Transverse colon (tissue), 4 donors: Measurements from ENCODE around the gene VTI1B.

Source experiments
- POLR2A ChIP-seq: fragments of 450-650 bp; IDR thresholded peaks from one replicate; pipeline ENCODE4 v1.6.1; 2016; ENCODE audit warnings: antibody characterized with exemption, mild to moderate bottlenecking, moderate library complexity
- POLR2AphosphoS5 ChIP-seq, 3 donors: sonication (generic); formaldehyde crosslinking; IDR thresholded peaks; one replicate each; pipeline ENCODE4 v1.6.1; 2016; ENCODE audit warnings: antibody characterized with exemption in 3 of 3
- TF ChIP-seq, protein P1 (sequence below), 5 experiments: fragments of 200-600 bp in 3 of 5; fragments of 450-650 bp in 2 of 5; sonication (generic) in 3 of 5; IDR thresholded peaks; 1 replicate in 2 of 5; 2 replicates in 3 of 5; pipeline ENCODE4 v1.5.1; 2016 to 2017; ENCODE audit warnings: antibody characterized with exemption in 5 of 5, inconsistent platforms in 3 of 5, mild to moderate bottlenecking in 2 of 5, moderate library complexity in 1 of 5

DNA sequence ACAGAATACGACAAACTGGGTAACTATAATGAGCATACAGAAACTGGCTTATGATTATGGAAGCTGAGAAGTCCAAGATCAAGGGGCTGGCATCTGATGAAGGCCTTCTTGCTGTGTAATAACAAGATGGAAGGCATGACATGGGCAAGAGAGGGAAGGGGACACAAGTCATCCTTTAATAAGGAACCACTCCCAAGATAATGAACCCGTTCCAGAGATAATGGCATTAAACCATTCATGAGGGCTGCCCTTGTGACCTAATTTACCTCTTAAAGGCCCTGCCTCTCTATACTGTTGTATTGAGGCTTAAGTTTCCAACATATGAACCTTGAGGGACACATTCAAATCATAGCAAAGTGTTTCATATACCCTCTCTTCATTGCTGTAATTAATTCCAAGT lies 4.6 kb upstream of the VTI1B start:
- TF ChIP-seq, protein P1, sequence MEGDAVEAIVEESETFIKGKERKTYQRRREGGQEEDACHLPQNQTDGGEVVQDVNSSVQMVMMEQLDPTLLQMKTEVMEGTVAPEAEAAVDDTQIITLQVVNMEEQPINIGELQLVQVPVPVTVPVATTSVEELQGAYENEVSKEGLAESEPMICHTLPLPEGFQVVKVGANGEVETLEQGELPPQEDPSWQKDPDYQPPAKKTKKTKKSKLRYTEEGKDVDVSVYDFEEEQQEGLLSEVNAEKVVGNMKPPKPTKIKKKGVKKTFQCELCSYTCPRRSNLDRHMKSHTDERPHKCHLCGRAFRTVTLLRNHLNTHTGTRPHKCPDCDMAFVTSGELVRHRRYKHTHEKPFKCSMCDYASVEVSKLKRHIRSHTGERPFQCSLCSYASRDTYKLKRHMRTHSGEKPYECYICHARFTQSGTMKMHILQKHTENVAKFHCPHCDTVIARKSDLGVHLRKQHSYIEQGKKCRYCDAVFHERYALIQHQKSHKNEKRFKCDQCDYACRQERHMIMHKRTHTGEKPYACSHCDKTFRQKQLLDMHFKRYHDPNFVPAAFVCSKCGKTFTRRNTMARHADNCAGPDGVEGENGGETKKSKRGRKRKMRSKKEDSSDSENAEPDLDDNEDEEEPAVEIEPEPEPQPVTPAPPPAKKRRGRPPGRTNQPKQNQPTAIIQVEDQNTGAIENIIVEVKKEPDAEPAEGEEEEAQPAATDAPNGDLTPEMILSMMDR (IDR thresholded peaks at IDR 0.05) = no peak
- TF ChIP-seq POLR2AphosphoS5 (IDR thresholded peaks at IDR 0.05) (no peak), POLR2A (no peak)
